Adrenal gland (tissue), 12 donors: ENCODE data around the gene CNTN5. TPM values are rescaled to one million over a fixed set of nuclear protein-coding genes. Genes with fewer than 3 reads are reported as not detected.

Experiments
- DNase-seq, 7 donors: peaks; one replicate each; pipeline ENCODE4 v3.0.0-alpha.2; 2019 to 2020
- H3K27ac ChIP-seq, 5 donors: fragments of 200-600 bp; sonication (generic) in 4 of 5; 1 replicate in 3 of 5; 2 replicates in 2 of 5; pipeline versions ENCODE4 v1.5.1 to v1.8.0; 2016 to 2020; ENCODE audit warnings: mild to moderate bottlenecking in 1 of 5
- H3K27me3 ChIP-seq: fragments of 200-600 bp; 2 replicates; pipeline ENCODE4 v1.8.0; 2021
- H3K36me3 ChIP-seq, 2 donors: fragments of 200-600 bp; replicated peaks in 1 of 2; 1 replicate in 1 of 2; 2 replicates in 1 of 2; pipeline versions ENCODE4 v1.5.1 to v1.8.0; 2018 to 2022
- H3K4me1 ChIP-seq, 2 donors: fragments of 200-600 bp; replicated peaks in 1 of 2; 1 replicate in 1 of 2; 2 replicates in 1 of 2; pipeline versions ENCODE4 v1.5.1 to v1.8.0; 2018 to 2021
- H3K4me3 ChIP-seq, 4 donors: fragments of 200-600 bp; sonication (generic) in 3 of 4; one replicate each; pipeline ENCODE4 v1.5.1; 2016 to 2018
- H3K9me3 ChIP-seq, 3 donors: fragments of 200-600 bp; sonication (generic) in 1 of 3; replicated peaks in 1 of 3; 1 replicate in 2 of 3; 2 replicates in 1 of 3; pipeline versions ENCODE4 v1.5.1 to v1.8.0; 2016 to 2021
- CTCF ChIP-seq, 6 experiments: fragments of 450-650 bp in 4 of 6; fragments of 200-600 bp in 2 of 6; sonication (generic) in 1 of 6; IDR thresholded peaks; 1 replicate in 5 of 6; 2 replicates in 1 of 6; pipeline versions ENCODE4 v1.5.1 to v1.8.0; 2016 to 2021; ENCODE audit warnings: antibody characterized with exemption in 6 of 6, mild to moderate bottlenecking in 2 of 6, moderate library complexity in 1 of 6
- POLR2A ChIP-seq, 2 donors: fragments of 450-650 bp; IDR thresholded peaks; one replicate each; pipeline ENCODE4 v1.6.1; 2017; ENCODE audit warnings: antibody characterized with exemption in 2 of 2, mild to moderate bottlenecking in 2 of 2, moderate library complexity in 1 of 2
- WGBS, 4 donors: extraction: QIAGEN DNeasy Blood & Tissue Kit in 2 of 4; methylation state at CpG; one replicate each; pipeline versions ENCODE4 v1.1.5 to v1.1.7; 2013 to 2017; 5-methylcytosine and 5-hydroxymethylcytosine counted together
- intact Hi-C, 2 donors: fragments of 100-400 bp; cut with DNase I; formaldehyde crosslinking; loops; one replicate each; pipeline versions ENCODE4 v1.14.1 to v1.15.0; 2022 to 2023
- polyA plus RNA-seq, 3 donors: library from polyadenylated mRNA; stranded (reverse); fragments of 200-250 nt in 2 of 3; fragments of 350-450 nt in 1 of 3; fragmentation: Illumina TruSeq in 1 of 3; extraction: RNeasy Lipid Tissue Mini Kit (QIAGEN cat#74804) in 1 of 3; gene quantifications; one replicate each; pipeline ENCODE4 v1.2.3, GENCODE V29; 2013 to 2014
- total RNA-seq, 9 donors: library from RNA; depleted of rRNA in 4 of 9; stranded (reverse); fragments of >200 nt in 4 of 9; fragments of 120-200 nt in 1 of 9; fragmentation: NEBNext Ultra II Directional in 1 of 9; extraction: Animal tissue kit (Norgen Biotek cat#: 25700) in 1 of 9; gene quantifications; one replicate each; pipeline versions ENCODE4 v1.1.0 to v1.2.4, GENCODE V29; 2013 to 2023
- donor health status: healthy with polysubstance abuse.
- donor health status: Bipolar disorder and iron deficiency.
- donor health status: DM: yes; HTN: yes; CAD: no.
- donor health status: DM: no; HTN: no; CAD: no.
- donor health status: DM: no; HTN: no; CAD: no.
- donor health status: DM: yes; HTN: yes; CAD: no.

The CNTN5 gene
- total and polyA plus RNA-seq, 12 donors: 0.07 to 107 (median 0.30) TPM; not detected in 8

- intact Hi-C loops: no loop called here
- Histone ChIP-seq H3K4me1 (no peaks in the 10 kb centered on the region), H3K9me3 (no peaks in the 10 kb centered on the region), H3K27ac (no peak overlapping the region), H3K4me3 (no peak overlapping the region), H3K36me3 (no peaks in the 10 kb centered on the region), H3K27me3 (no peaks in the 10 kb centered on the region)
- DNase-seq: no peak
- 76 to 92% (median 86%) methylated on average over 2 of the region's 2 CpGs for WGBS, 4 donors
- no peak for TF ChIP-seq CTCF (IDR thresholded peaks at IDR 0.05)
- TF ChIP-seq POLR2A (IDR thresholded peaks at IDR 0.05): no peak
Measured at GRCh38 chr11:100308202-100308601, 1287.5 kb downstream of the CNTN5 start.

- no peaks in the 10 kb centered on the region for H3K4me1 ChIP-seq
- no peak for DNase-seq
- H3K9me3 ChIP-seq: no peaks in the 10 kb centered on the region
- H3K4me3 ChIP-seq: no peak overlapping the region
- H3K27ac ChIP-seq: no peak overlapping the region
- TF ChIP-seq CTCF (IDR thresholded peaks at IDR 0.05): no peak
- TF ChIP-seq POLR2A (IDR thresholded peaks at IDR 0.05): no peak
- intact Hi-C loops: no loop called here
- WGBS, 4 donors: 78 to 94% (median 87%) methylated on average over 1 of the region's 1 CpG
- no peaks in the 10 kb centered on the region for H3K27me3 ChIP-seq
- no peaks in the 10 kb centered on the region for H3K36me3 ChIP-seq
Measured at GRCh38 chr11:100315946-100316345, 1295.2 kb downstream of the CNTN5 start.

GRCh38 chr11:100316952-100317351 is 1296.2 kb downstream of the CNTN5 start:
- whole genome bisulfite sequencing, 4 donors: 56 to 68% (median 63%) methylated on average over 3 of the region's 3 CpGs
- Histone ChIP-seq H3K4me1 (no peaks in the 10 kb centered on the region), H3K36me3 (no peaks in the 10 kb centered on the region), H3K4me3 (no peak overlapping the region), H3K9me3 (no peaks in the 10 kb centered on the region), H3K27me3 (no peaks in the 10 kb centered on the region), H3K27ac (no peak overlapping the region)
- intact Hi-C loops: no loop called here
- DNase-seq: no peak
- TF ChIP-seq CTCF (IDR thresholded peaks at IDR 0.05) (no peak), POLR2A (IDR thresholded peaks at IDR 0.05) (no peak)

- no peak for DNase-seq
- 73 to 90% (median 80%) methylated on average over 3 of the region's 3 CpGs for WGBS, 4 donors
- TF ChIP-seq POLR2A (IDR thresholded peaks at IDR 0.05) (no peak), CTCF (IDR thresholded peaks at IDR 0.05) (no peak)
- H3K36me3 ChIP-seq: no peaks in the 10 kb centered on the region
- no peaks in the 10 kb centered on the region for H3K9me3 ChIP-seq
- no peak overlapping the region for H3K4me3 ChIP-seq
- intact Hi-C loops: no loop called here
- no peaks in the 10 kb centered on the region for H3K4me1 ChIP-seq
- H3K27me3 ChIP-seq: no peaks in the 10 kb centered on the region
- no peak overlapping the region for H3K27ac ChIP-seq
Measured at GRCh38 chr11:100319691-100320090, 1298.9 kb downstream of the CNTN5 start.
